ENCODE measurements around the gene SYNGR3. TPM values are rescaled to one million over a fixed set of nuclear protein-coding genes. Genes with fewer than 3 reads are reported as not detected.
A peak's percentile ranks its signal among the peaks of the same experiment; 100 is the strongest.

Gene SYNGR3
- total RNA-seq, 1 experiment from 2014 or later: 3.6 TPM

- no peaks in the 10 kb centered on the region for H3K9me3 Mint-ChIP-seq (ENCODE audit: low read depth, unreplicated experiment)
- no peak for DNase-seq
- intact Hi-C loops (cut with micrococcal nuclease; ENCODE audit: unreplicated experiment): no loop called here
- TF ChIP-seq CTCF (IDR thresholded peaks at IDR 0.05; ENCODE audit: unreplicated experiment): no peak
- H3K4me1 Mint-ChIP-seq (ENCODE audit: low read depth, unreplicated experiment): peaks cover 38% of the 10 kb centered on the region
- H3K27me3 Mint-ChIP-seq (ENCODE audit: unreplicated experiment): no peaks in the 10 kb centered on the region
- H3K4me3 Mint-ChIP-seq (ENCODE audit: low read depth, unreplicated experiment): peak overlapping the region; percentile 89
- H3K36me3 Mint-ChIP-seq (ENCODE audit: insufficient read depth, unreplicated experiment): peaks cover 45% of the 10 kb centered on the region
- CTCF ChIA-PET: interaction anchor here (1.1 to 1.6 kb wide), 3 partner anchors 26 to 133 kb away, joined by 3 to 6 read pairs (median 3); partner anchors contain the start of gene RPS2
- H3K27ac Mint-ChIP-seq (ENCODE audit: unreplicated experiment): peak overlapping the region; percentile 40
- BruUV-seq (replicated peaks): no TSS peak
These were observed 17.5 kb downstream of the SYNGR3 start for GRCh38 chr16:2007081-2007836.

- Mint-ChIP-seq H3K27ac (ENCODE audit: unreplicated experiment) (peak overlapping the region; percentile 40), H3K27me3 (ENCODE audit: unreplicated experiment) (no peaks in the 10 kb centered on the region)
These were observed 18.3 kb downstream of the SYNGR3 start for GRCh38 chr16:2008009-2008526.

GRCh38 chr16:2008631-2009163, 18.9 kb downstream of the SYNGR3 start:
- no TSS peak for BruUV-seq (replicated peaks)
- Mint-ChIP-seq H3K36me3 (ENCODE audit: insufficient read depth, unreplicated experiment) (peaks cover 44% of the 10 kb centered on the region), H3K27me3 (ENCODE audit: unreplicated experiment) (no peaks in the 10 kb centered on the region), H3K27ac (ENCODE audit: unreplicated experiment) (peak overlapping the region; percentile 40), H3K4me1 (ENCODE audit: low read depth, unreplicated experiment) (peaks cover 38% of the 10 kb centered on the region), H3K4me3 (ENCODE audit: low read depth, unreplicated experiment) (peak overlapping the region; percentile 89), H3K9me3 (ENCODE audit: low read depth, unreplicated experiment) (no peaks in the 10 kb centered on the region)
- TF ChIP-seq CTCF (IDR thresholded peaks at IDR 0.05; ENCODE audit: unreplicated experiment): no peak
- DNase-seq: no peak
- CTCF ChIA-PET: interaction anchor here (0.7 to 1.6 kb wide), 6 partner anchors 12 to 139 kb away, joined by 3 to 6 read pairs (median 4); partner anchors contain the start of genes RAB26 and RPS2
- intact Hi-C loops (cut with micrococcal nuclease; ENCODE audit: unreplicated experiment): no loop called here

More at GRCh38 chr16:2008009-2008526, 18.3 kb downstream of the SYNGR3 start:
- H3K4me3 Mint-ChIP-seq (ENCODE audit: low read depth, unreplicated experiment): peak overlapping the region; percentile 89
- TSS peak; percentile 78 for BruUV-seq (replicated peaks)
- peak; percentile 66 for DNase-seq
- peaks cover 44% of the 10 kb centered on the region for H3K36me3 Mint-ChIP-seq (ENCODE audit: insufficient read depth, unreplicated experiment)
- CTCF ChIA-PET: interaction anchor here (0.7 to 1.6 kb wide), 6 partner anchors 13 to 140 kb away, joined by 3 to 6 read pairs (median 4); partner anchors contain the start of genes RAB26 and RPS2
- TF ChIP-seq CTCF (IDR thresholded peaks at IDR 0.05; ENCODE audit: unreplicated experiment): no peak
- H3K4me1 Mint-ChIP-seq (ENCODE audit: low read depth, unreplicated experiment): peaks cover 38% of the 10 kb centered on the region
- intact Hi-C loops (cut with micrococcal nuclease; ENCODE audit: unreplicated experiment): no loop called here
- H3K9me3 Mint-ChIP-seq (ENCODE audit: low read depth, unreplicated experiment): no peaks in the 10 kb centered on the region

GRCh38 chr16:2009164-2009711, 19.5 kb downstream of the SYNGR3 start:
- H3K27me3 Mint-ChIP-seq (ENCODE audit: unreplicated experiment): no peaks in the 10 kb centered on the region
- peak overlapping the region; percentile 40 for H3K27ac Mint-ChIP-seq (ENCODE audit: unreplicated experiment)
- H3K4me3 Mint-ChIP-seq (ENCODE audit: low read depth, unreplicated experiment): peak overlapping the region; percentile 89
- peak; percentile 37 for DNase-seq
- peaks cover 44% of the 10 kb centered on the region for H3K36me3 Mint-ChIP-seq (ENCODE audit: insufficient read depth, unreplicated experiment)
- no peak for TF ChIP-seq CTCF (IDR thresholded peaks at IDR 0.05; ENCODE audit: unreplicated experiment)
- intact Hi-C loops (cut with micrococcal nuclease; ENCODE audit: unreplicated experiment): no loop called here
- peaks cover 38% of the 10 kb centered on the region for H3K4me1 Mint-ChIP-seq (ENCODE audit: low read depth, unreplicated experiment)
- no TSS peak for BruUV-seq (replicated peaks)
- CTCF ChIA-PET: interaction anchor here (1.2 to 1.6 kb wide), 3 partner anchors 13 to 139 kb away, joined by 3 to 4 read pairs (median 4); partner anchors contain the start of genes RAB26 and RPS2
- H3K9me3 Mint-ChIP-seq (ENCODE audit: low read depth, unreplicated experiment): no peaks in the 10 kb centered on the region
